ENCODE measurements around the gene XPO1. TPM values are rescaled to one million over a fixed set of nuclear protein-coding genes. Genes with fewer than 3 reads are reported as not detected.

XPO1 gene
- total and polyA plus RNA-seq, 2 donors (not counting 3 experiments of a cell fraction or from before 2014, with no cell fraction given), result 46.7 to 166 TPM

DNA sequence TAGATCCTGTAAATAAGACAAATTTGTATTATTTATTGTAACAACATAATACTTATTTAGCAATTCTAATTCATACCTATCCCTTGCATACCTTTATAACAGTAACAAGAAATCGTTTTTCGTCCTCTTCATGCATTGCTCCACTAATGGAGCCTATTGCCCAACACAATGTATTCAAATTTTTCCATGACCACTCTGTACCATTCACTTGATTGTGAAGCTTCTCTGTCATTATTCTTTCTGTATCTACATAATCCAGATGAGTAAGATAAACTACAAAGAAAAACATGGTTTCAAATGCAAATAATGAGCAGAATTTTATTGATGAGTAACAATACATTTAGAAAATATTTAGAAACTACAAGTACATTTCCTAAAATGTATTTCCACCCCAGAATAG, 45.7 kb downstream of the XPO1 start:
- Histone ChIP-seq H3K36me3 (ENCODE audit: control insufficient read depth in 2 of 2, extremely low read depth in 1 of 2, insufficient read depth in 2 of 2, low read length in 2 of 2) (peaks cover 22 to 31% of the 10 kb centered on the region in 2 experiments), H3K4me2 (ENCODE audit: insufficient read depth, low read length) (no peak overlapping the region), H3K4me3 (replicated peaks in 1 of 3; ENCODE audit: insufficient read depth in 1 of 3, low read depth in 1 of 3, low read length in 3 of 3) (no peak overlapping the region), H3K9ac (replicated peaks; ENCODE audit: extremely low read depth, insufficient read depth, low read length) (no peak overlapping the region), H3K27me3 (ENCODE audit: control insufficient read depth in 2 of 2, insufficient read depth in 2 of 2, low read length in 2 of 2) (no peaks in the 10 kb centered on the region), H3K79me2 (ENCODE audit: control insufficient read depth, insufficient read depth, low read length) (peaks cover 22% of the 10 kb centered on the region), H3K27ac (ENCODE audit: insufficient read depth, low read depth, low read length) (no peak overlapping the region), H4K20me1 (replicated peaks; ENCODE audit: control insufficient read depth, extremely low read depth, insufficient read depth, low read length) (no peaks in the 10 kb centered on the region), H2AFZ (ENCODE audit: low read depth, low read length) (no peak overlapping the region), H3K4me1 (ENCODE audit: control insufficient read depth, extremely low read depth, insufficient read depth, low read length) (peaks cover 3% of the 10 kb centered on the region), H3K9me1 (replicated peaks; ENCODE audit: control insufficient read depth, extremely low read depth, insufficient read depth, low read length) (no peaks in the 10 kb centered on the region), H3K9me3 (replicated peaks; ENCODE audit: control insufficient read depth, insufficient read depth, low read length) (no peaks in the 10 kb centered on the region)
- TF ChIP-seq, protein P1, sequence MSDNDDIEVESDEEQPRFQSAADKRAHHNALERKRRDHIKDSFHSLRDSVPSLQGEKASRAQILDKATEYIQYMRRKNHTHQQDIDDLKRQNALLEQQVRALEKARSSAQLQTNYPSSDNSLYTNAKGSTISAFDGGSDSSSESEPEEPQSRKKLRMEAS (IDR thresholded peaks at IDR 0.05; ENCODE audit: insufficient read depth, insufficient read length), result no peak
- TF ChIP-seq, protein P2, sequence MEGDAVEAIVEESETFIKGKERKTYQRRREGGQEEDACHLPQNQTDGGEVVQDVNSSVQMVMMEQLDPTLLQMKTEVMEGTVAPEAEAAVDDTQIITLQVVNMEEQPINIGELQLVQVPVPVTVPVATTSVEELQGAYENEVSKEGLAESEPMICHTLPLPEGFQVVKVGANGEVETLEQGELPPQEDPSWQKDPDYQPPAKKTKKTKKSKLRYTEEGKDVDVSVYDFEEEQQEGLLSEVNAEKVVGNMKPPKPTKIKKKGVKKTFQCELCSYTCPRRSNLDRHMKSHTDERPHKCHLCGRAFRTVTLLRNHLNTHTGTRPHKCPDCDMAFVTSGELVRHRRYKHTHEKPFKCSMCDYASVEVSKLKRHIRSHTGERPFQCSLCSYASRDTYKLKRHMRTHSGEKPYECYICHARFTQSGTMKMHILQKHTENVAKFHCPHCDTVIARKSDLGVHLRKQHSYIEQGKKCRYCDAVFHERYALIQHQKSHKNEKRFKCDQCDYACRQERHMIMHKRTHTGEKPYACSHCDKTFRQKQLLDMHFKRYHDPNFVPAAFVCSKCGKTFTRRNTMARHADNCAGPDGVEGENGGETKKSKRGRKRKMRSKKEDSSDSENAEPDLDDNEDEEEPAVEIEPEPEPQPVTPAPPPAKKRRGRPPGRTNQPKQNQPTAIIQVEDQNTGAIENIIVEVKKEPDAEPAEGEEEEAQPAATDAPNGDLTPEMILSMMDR (IDR thresholded peaks at IDR 0.05; ENCODE audit: extremely low read depth in 1 of 2, insufficient read depth in 1 of 2, low read depth in 1 of 2, low read length in 2 of 2), result no peak
- TF ChIP-seq POLR2AphosphoS5 (IDR thresholded peaks at IDR 0.05; ENCODE audit: insufficient read depth, low read depth, low read length), result no peak
- TF ChIP-seq POLR2A (IDR thresholded peaks at IDR 0.05; ENCODE audit: low read depth, low read length), result no peak
- no peak for TF ChIP-seq GATA2 (IDR thresholded peaks at IDR 0.05; ENCODE audit: insufficient read depth, insufficient read length, low read depth, low read length)
- TF ChIP-seq FOS (IDR thresholded peaks at IDR 0.05; ENCODE audit: borderline replicate concordance, insufficient read depth, low read length), result no peak
- TF ChIP-seq MYC (IDR thresholded peaks at IDR 0.05; ENCODE audit: low read depth, low read length), result no peak
- TF ChIP-seq EZH2 (IDR thresholded peaks at IDR 0.05; ENCODE audit: borderline replicate concordance, low read depth, low read length, severe bottlenecking), result no peak
- no peak for TF ChIP-seq JUN (IDR thresholded peaks at IDR 0.05; ENCODE audit: borderline replicate concordance, insufficient read depth, insufficient read length, low read depth)
- BruUV-seq (replicated peaks), result no TSS peak
- FAIRE-seq (no peak), DNase-seq (ENCODE audit: low read depth, low spot score) (no peak)
- intact Hi-C loops (cut with micrococcal nuclease) (no loop called here), dilution Hi-C loops (cut with MboI; ENCODE audit: extremely low pct_ligation_motif_present, low sequenced_read_pairs) (no loop called here)
- ChIA-PET POLR2A (no interaction called here), CTCF (interaction anchor here (1.3 kb wide), 1 partner anchor 23 kb away, joined by 3 read pairs; no protein-coding TSS in a partner anchor)
